SK-N-SH (cell line): ENCODE measurements around the gene TLE5. TPM values are rescaled to one million over a fixed set of nuclear protein-coding genes. Genes with fewer than 3 reads are reported as not detected.

Experiments
- CTCF ChIA-PET: fragments of 300-600, 350-600 bp; formaldehyde crosslinking; extraction: SDS; loops from one replicate; lab custom pipeline; 2021; lab: Yijun Ruan, JAX
- POLR2A ChIA-PET: fragments of 350-600 bp; sonication (Branson Sonifier 250); formaldehyde crosslinking; extraction: SDS; loops from one replicate; lab custom pipeline; 2020; ENCODE audit warnings: antibody characterized with exemption, inconsistent platforms; lab: Yijun Ruan, JAX
- DNase-seq: peaks from one replicate; pipeline ENCODE4 v3.0.0; 2012
- H2AFZ ChIP-seq: fragments of 200-600 bp; sonication (generic); 2 replicates; pipeline ENCODE4 v1.8.1; 2016; ENCODE audit warnings: antibody characterized with exemption, mild to moderate bottlenecking, low read depth
- H3F3A ChIP-seq: fragments of 200-600 bp; sonication (generic); replicated peaks from 2 replicates; pipeline ENCODE3; 2016; ENCODE audit warnings: antibody characterized with exemption, mild to moderate bottlenecking; ENCODE audit not compliant: insufficient read depth
- H3K27ac ChIP-seq, 2 experiments: fragments of 200-500 bp in 1 of 2; fragments of 200-600 bp in 1 of 2; sonication (Bioruptor generic) in 1 of 2; sonication (generic), shearing (Covaris generic) in 1 of 2; 2 replicates each; pipeline versions ENCODE4 v1.5.1 to v1.6.1; 2014 to 2016; ENCODE audit warnings: low read depth in 2 of 2, inconsistent platforms in 1 of 2, low read length in 1 of 2, mild to moderate bottlenecking in 1 of 2, mixed read lengths in 1 of 2
- H3K27me3 ChIP-seq: fragments of 200-600 bp; sonication (generic), shearing (Covaris generic); 2 replicates; pipeline ENCODE4 v1.6.1; 2016; ENCODE audit warnings: mixed run types; ENCODE audit not compliant: insufficient read depth
- H3K36me3 ChIP-seq, 2 experiments: fragments of 200-500 bp in 1 of 2; fragments of 200-600 bp in 1 of 2; sonication (Bioruptor generic) in 1 of 2; sonication (generic) in 1 of 2; replicated peaks in 1 of 2; 2 replicates each; pipeline versions ENCODE3 to v1.5.1; 2014 to 2016; ENCODE audit warnings: low read length in 1 of 2, mild to moderate bottlenecking in 1 of 2; ENCODE audit not compliant: insufficient read depth in 2 of 2, control insufficient read depth in 1 of 2
- H3K4me1 ChIP-seq, 2 experiments: fragments of 200-500 bp in 1 of 2; fragments of 200-600 bp in 1 of 2; sonication (Bioruptor generic) in 1 of 2; sonication (generic), shearing (Covaris generic) in 1 of 2; 2 replicates each; pipeline versions ENCODE4 v1.5.1 to v1.6.1; 2014 to 2016; ENCODE audit warnings: low read depth in 1 of 2, low read length in 1 of 2, mixed run types in 1 of 2; ENCODE audit not compliant: insufficient read depth in 2 of 2, control insufficient read depth in 1 of 2
- H3K4me2 ChIP-seq: fragments of 200-600 bp; sonication (generic), shearing (Covaris generic); 2 replicates; pipeline ENCODE4 v1.6.1; 2017; ENCODE audit warnings: mixed run types
- H3K4me3 ChIP-seq, 2 experiments: fragments of 200-500 bp in 1 of 2; fragments of 200-600 bp in 1 of 2; sonication (Bioruptor generic) in 1 of 2; sonication (generic), shearing (Covaris generic) in 1 of 2; 2 replicates each; pipeline versions ENCODE4 v1.5.1 to v1.8.1; 2014 to 2016; ENCODE audit warnings: low read depth in 2 of 2, inconsistent platforms in 1 of 2, low read length in 1 of 2, mild to moderate bottlenecking in 1 of 2, mixed read lengths in 1 of 2, moderate library complexity in 1 of 2
- H3K79me2 ChIP-seq: fragments of 200-600 bp; sonication (generic); 2 replicates; pipeline ENCODE4 v1.8.1; 2017; ENCODE audit warnings: mild to moderate bottlenecking; ENCODE audit not compliant: insufficient read depth
- H3K9ac ChIP-seq: fragments of 200-600 bp; sonication (generic); 2 replicates; pipeline ENCODE4 v1.6.1; 2017; ENCODE audit warnings: mixed run types
- H3K9me2 ChIP-seq: fragments of 200-600 bp; sonication (generic); 2 replicates; pipeline ENCODE4 v1.6.1; 2017; ENCODE audit warnings: mixed run types
- H3K9me3 ChIP-seq: fragments of 200-600 bp; sonication (generic); 2 replicates; pipeline ENCODE4 v1.6.1; 2017; ENCODE audit warnings: mixed run types, mild to moderate bottlenecking, moderate library complexity
- H4K20me1 ChIP-seq: fragments of 200-600 bp; sonication (generic); 2 replicates; pipeline ENCODE4 v1.6.1; 2017; ENCODE audit warnings: mild to moderate bottlenecking, mixed run types; ENCODE audit not compliant: insufficient read depth
- ELF1 ChIP-seq: IDR thresholded peaks from 2 replicates; pipeline ENCODE4 v1.4.0; 2012
- FOSL2 ChIP-seq: IDR thresholded peaks from 2 replicates; pipeline ENCODE4 v1.4.0; 2012; ENCODE audit warnings: low read depth, mild to moderate bottlenecking, moderate library complexity, borderline replicate concordance
- IRF3 ChIP-seq: fragments of 150-350 bp; IDR thresholded peaks from 2 replicates; pipeline ENCODE4 v1.6.1; 2016; ENCODE audit warnings: mild to moderate bottlenecking, low read depth, low read length
- MAX ChIP-seq: IDR thresholded peaks from 2 replicates; pipeline ENCODE4 v1.4.0; 2012; ENCODE audit warnings: low read depth
- RAD21 ChIP-seq: IDR thresholded peaks from 2 replicates; pipeline ENCODE4 v1.6.1; 2012; ENCODE audit warnings: mild to moderate bottlenecking, low read length
- REST ChIP-seq: IDR thresholded peaks from 2 replicates; pipeline ENCODE4 v1.6.1; 2012; ENCODE audit warnings: mild to moderate bottlenecking, low read depth, low read length, moderate library complexity
- USF1 ChIP-seq: IDR thresholded peaks from 2 replicates; pipeline ENCODE4 v1.4.0; 2012; ENCODE audit warnings: low read depth, borderline replicate concordance
- WGBS: methylation state at CpG from one replicate; pipeline ENCODE4 v1.1.6; 2017; ENCODE audit warnings: low lambda C conversion rate; 5-methylcytosine and 5-hydroxymethylcytosine counted together
- polyA plus RNA-seq, 3 experiments: library from polyadenylated mRNA; depleted of rRNA; stranded (reverse); fragments of >200 nt; gene quantifications; 2 replicates each; pipeline ENCODE4 v1.2.3, GENCODE V29; 2012

The TLE5 gene
- polyA plus RNA-seq, 1 of the 3 experiments (the other 2 are of a cell fraction) = 519 TPM

DNA sequence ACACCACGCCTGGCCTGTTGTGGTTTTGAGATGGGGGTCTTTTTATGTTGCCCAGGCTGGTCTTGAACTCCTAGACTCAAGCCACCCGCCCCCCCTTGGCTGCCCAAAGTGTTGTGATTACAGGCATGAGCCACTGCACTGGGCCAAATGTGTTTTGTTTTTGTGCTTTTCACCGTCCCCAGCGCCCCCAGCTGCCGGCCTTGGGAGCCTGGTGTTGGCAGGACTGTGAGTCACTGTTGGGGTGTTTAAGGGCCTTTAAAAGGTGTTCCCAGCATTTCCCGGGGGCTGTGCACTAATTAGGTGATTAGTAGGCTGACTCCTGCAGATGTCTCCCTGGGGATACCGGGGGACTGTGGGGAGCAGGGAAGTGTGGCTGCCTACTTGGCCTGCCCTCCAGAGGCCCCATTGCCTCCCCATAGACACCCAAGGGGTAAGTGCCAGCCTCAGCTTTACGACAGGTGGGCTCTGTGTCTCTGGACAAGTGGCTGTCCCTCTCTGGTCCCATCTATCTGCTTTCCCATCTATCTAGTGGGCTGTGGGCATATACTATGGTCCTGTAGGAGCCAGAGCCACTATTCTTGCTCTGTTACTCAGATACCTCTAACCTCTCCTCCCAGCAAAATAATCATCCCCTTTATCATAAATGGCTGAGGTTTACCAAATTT, 11.8 kb upstream of the TLE5 start:
- Histone ChIP-seq H3K79me2 (no peaks in the 10 kb centered on the region), H3K9me2 (no peaks in the 10 kb centered on the region), H3K4me2 (no peak overlapping the region), H3F3A (peaks cover 7% of the 10 kb centered on the region), H3K9me3 (no peaks in the 10 kb centered on the region), H3K4me3 (no peak overlapping the region), H3K27me3 (no peaks in the 10 kb centered on the region), H3K9ac (no peak overlapping the region), H3K4me1 (peaks cover 0 to 3% of the 10 kb centered on the region in 2 experiments; a peak in 1 of 4 replicates)
- WGBS = 78% methylated on average over 6 of the region's 8 CpGs
- peak; percentile 14 for DNase-seq
- CTCF ChIA-PET = interaction anchor here (0.7 to 7.3 kb wide), 7 partner anchors 15 to 123 kb away, joined by 3 to 124 read pairs (median 33); no protein-coding TSS in a partner anchor
- TF ChIP-seq RAD21 (no peak), ELF1 (no peak), MAX (no peak), IRF3 (no peak)
- TF ChIP-seq, all 33 proteins: peak for 0
- Histone ChIP-seq H2AFZ (no peak overlapping the region), H3K36me3 (no peaks in the 10 kb centered on the region), H4K20me1 (no peaks in the 10 kb centered on the region), H3K27ac (no peak overlapping the region)
- POLR2A ChIA-PET = no interaction called here

DNA sequence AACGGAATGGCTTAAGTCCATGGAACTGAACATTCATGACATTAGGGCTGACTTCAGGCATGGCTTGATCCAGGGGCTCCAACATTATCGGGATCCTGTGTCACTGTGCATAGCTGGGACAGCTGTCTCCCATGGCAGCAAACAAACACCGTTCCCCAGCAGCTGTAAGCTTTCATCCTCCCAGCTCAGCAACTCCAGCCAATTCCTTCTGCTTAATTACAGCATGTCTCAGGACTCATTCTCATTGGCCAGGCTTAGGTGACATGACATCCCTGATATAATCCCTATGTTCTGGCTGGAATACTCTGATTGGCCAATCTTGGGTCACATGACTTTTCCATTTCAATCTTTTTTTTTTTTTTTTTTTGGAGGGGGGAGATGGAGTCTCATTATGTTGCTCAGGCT, 10.9 kb upstream of the TLE5 start:
- CTCF ChIA-PET = interaction anchor here (1.2 to 7.3 kb wide), 5 partner anchors 34 to 122 kb away, joined by 3 to 124 read pairs (median 34); no protein-coding TSS in a partner anchor

More for the DNA sequence above, 10.9 kb upstream of the TLE5 start:
- Histone ChIP-seq H2AFZ (no peak overlapping the region), H3F3A (peaks cover 7% of the 10 kb centered on the region), H3K9me2 (no peaks in the 10 kb centered on the region), H3K4me2 (no peak overlapping the region), H3K4me1 (peaks cover 0 to 5% of the 10 kb centered on the region in 2 experiments; a peak in 1 of 4 replicates), H3K27me3 (no peaks in the 10 kb centered on the region), H4K20me1 (no peaks in the 10 kb centered on the region), H3K4me3 (no peak overlapping the region), H3K9me3 (no peaks in the 10 kb centered on the region), H3K9ac (no peak overlapping the region), H3K27ac (no peak overlapping the region), H3K36me3 (no peaks in the 10 kb centered on the region), H3K79me2 (no peaks in the 10 kb centered on the region)
- POLR2A ChIA-PET = no interaction called here
- DNase-seq = peak; percentile 75
- WGBS = 4% methylated on average over 3 of the region's 3 CpGs
- TF ChIP-seq FOSL2 (no peak), USF1 (peak; percentile 62; the same call in 1 of the 2 replicates), REST (no peak)
